HCT116 (cell line): ENCODE results near the gene C16orf90. TPM values are rescaled to one million over a fixed set of nuclear protein-coding genes. Genes with fewer than 3 reads are reported as not detected.

Source experiments
- ATAC-seq: fragments of 200-7000 bp; cut with Tn5 transposase; 2 replicates; pipeline ENCODE4 v1.9.1; 2020; ENCODE audit warnings: mild to moderate bottlenecking, moderate library complexity
- BruUV-seq: library from RNA; stranded (reverse); fragments of 400-500 nt; replicated peaks from 2 replicates; lab custom pipeline; 2021; lab: Mats Ljungman, UMichigan
- CTCF ChIA-PET: fragments of 300-600 bp; sonication (Branson Sonifier 250); formaldehyde crosslinking; loops from one replicate; lab custom pipeline; 2021; ENCODE audit warnings: antibody characterized with exemption; lab: Charles Lee
- POLR2A ChIA-PET: fragments of 300-600, 350-600 bp; sonication (Branson Sonifier 250); formaldehyde crosslinking; loops from one replicate; lab custom pipeline; 2021; ENCODE audit warnings: antibody characterized with exemption; lab: Charles Lee
- RAD21 ChIA-PET, 2 experiments: fragments of 300-600 bp; sonication (Branson Sonifier 250); formaldehyde crosslinking; loops; one replicate each; lab custom pipeline; 2023; ENCODE audit warnings: low total read pairs in 2 of 2; ENCODE audit not compliant: uncharacterized antibody in 2 of 2, unreplicated experiment in 2 of 2, low non-redundant PET in 1 of 2; lab: Charles Lee
- DNase-seq: peaks from one replicate; pipeline ENCODE4 v3.0.0-alpha.2; 2010; ENCODE audit warnings: low read depth, low spot score
- H2AFZ ChIP-seq: fragments of 200-600 bp; shearing (Covaris generic), sonication (generic); 2 replicates; pipeline ENCODE4 v1.6.1; 2017; ENCODE audit warnings: low read depth, mixed run types, mixed read lengths, antibody characterized with exemption, low read length; ENCODE audit not compliant: poor library complexity, severe bottlenecking
- H3K27ac ChIP-seq: 2 replicates; pipeline ENCODE4 v1.5.1; 2012; ENCODE audit warnings: low read depth, low read length
- H3K27me3 ChIP-seq: fragments of 200-600 bp; sonication (generic); 2 replicates; pipeline ENCODE4 v1.6.1; 2016; ENCODE audit warnings: mixed run types, low read length, mixed read lengths; ENCODE audit not compliant: insufficient read depth
- H3K36me3 ChIP-seq, 2 experiments: fragments of 200-500 bp in 1 of 2; fragments of 200-600 bp in 1 of 2; sonication (Bioruptor generic) in 1 of 2; sonication (generic) in 1 of 2; 2 replicates each; pipeline versions ENCODE4 v1.5.1 to v1.6.1; 2014 to 2016; ENCODE audit warnings: low read length in 2 of 2, inconsistent platforms in 1 of 2, mixed read lengths in 1 of 2, mixed run types in 1 of 2; ENCODE audit not compliant: insufficient read depth in 2 of 2, control insufficient read depth in 1 of 2
- H3K4me1 ChIP-seq, 2 experiments: fragments of 200-600 bp in 1 of 2; sonication (generic) in 1 of 2; 2 replicates each; pipeline versions ENCODE4 v1.5.1 to v1.6.1; 2012 to 2017; ENCODE audit warnings: low read length in 2 of 2, inconsistent platforms in 1 of 2, mild to moderate bottlenecking in 1 of 2, mixed read lengths in 1 of 2, mixed run types in 1 of 2, moderate library complexity in 1 of 2; ENCODE audit not compliant: insufficient read depth in 2 of 2, control insufficient read depth in 1 of 2
- H3K4me2 ChIP-seq: fragments of 200-600 bp; sonication (generic); 2 replicates; pipeline ENCODE4 v1.6.1; 2017; ENCODE audit warnings: mixed run types, low read length, mixed read lengths
- H3K4me3 ChIP-seq, 2 experiments: fragments of 200-600 bp in 1 of 2; sonication (generic) in 1 of 2; replicated peaks in 1 of 2; 2 replicates each; pipeline ENCODE4 v1.5.1; 2011 to 2016; ENCODE audit warnings: low read length in 2 of 2, control low read depth in 1 of 2, low read depth in 1 of 2, mild to moderate bottlenecking in 1 of 2, mixed read lengths in 1 of 2, mixed run types in 1 of 2
- H3K79me2 ChIP-seq: fragments of 200-600 bp; sonication (generic); 2 replicates; pipeline ENCODE4 v1.6.1; 2017; ENCODE audit warnings: mild to moderate bottlenecking, mixed run types, low read length, moderate library complexity, mixed read lengths; ENCODE audit not compliant: insufficient read depth
- H3K9ac ChIP-seq: fragments of 200-600 bp; sonication (generic); 2 replicates; pipeline ENCODE4 v1.6.1; 2016; ENCODE audit warnings: low read length, mixed read lengths
- H3K9me2 ChIP-seq: fragments of 200-600 bp; sonication (generic), shearing (Covaris generic); 2 replicates; pipeline ENCODE4 v1.6.1; 2017; ENCODE audit warnings: mixed run types, mild to moderate bottlenecking, moderate library complexity; ENCODE audit not compliant: insufficient read depth
- H3K9me3 ChIP-seq, 2 experiments: fragments of 200-500 bp in 1 of 2; fragments of 200-600 bp in 1 of 2; sonication (Bioruptor generic) in 1 of 2; sonication (generic) in 1 of 2; 2 replicates each; pipeline ENCODE4 v1.6.1; 2014 to 2017; ENCODE audit warnings: low read length in 2 of 2, mixed read lengths in 2 of 2, inconsistent platforms in 1 of 2, low read depth in 1 of 2, mild to moderate bottlenecking in 1 of 2, mixed run types in 1 of 2, moderate library complexity in 1 of 2; ENCODE audit not compliant: control insufficient read depth in 1 of 2, insufficient read depth in 1 of 2
- H4K20me1 ChIP-seq: fragments of 200-600 bp; sonication (generic), shearing (Covaris generic); 2 replicates; pipeline ENCODE4 v1.6.1; 2017; ENCODE audit warnings: mixed run types, mild to moderate bottlenecking, moderate library complexity; ENCODE audit not compliant: insufficient read depth
- CBX3 ChIP-seq: IDR thresholded peaks from 2 replicates; pipeline ENCODE4 v1.6.1; 2012; ENCODE audit warnings: low read depth
- CTCF ChIP-seq, 3 experiments: fragments of 200-600 bp in 1 of 3; sonication (generic) in 1 of 3; IDR thresholded peaks in 2 of 3; conservative IDR thresholded peaks in 1 of 3; 2 replicates each; pipeline ENCODE4 v1.5.1; 2012 to 2017; ENCODE audit warnings: low read depth in 2 of 3, low read length in 2 of 3, antibody characterized with exemption in 1 of 3, borderline replicate concordance in 1 of 3, control low read depth in 1 of 3, mild to moderate bottlenecking in 1 of 3, mixed read lengths in 1 of 3, mixed run types in 1 of 3, moderate library complexity in 1 of 3; ENCODE audit not compliant: insufficient read depth in 1 of 3
- EZH2 ChIP-seq: fragments of 200-600 bp; sonication (generic); IDR thresholded peaks from 2 replicates; pipeline ENCODE4 v1.6.1; 2017; ENCODE audit warnings: antibody characterized with exemption, mixed run types
- RAD21 ChIP-seq: IDR thresholded peaks from 2 replicates; pipeline ENCODE4 v1.6.1; 2012; ENCODE audit warnings: low read depth, mild to moderate bottlenecking
- SIN3A ChIP-seq: IDR thresholded peaks from 2 replicates; pipeline ENCODE4 v1.6.1; 2012; ENCODE audit warnings: low read depth
- YY1 ChIP-seq: IDR thresholded peaks from 2 replicates; pipeline ENCODE4 v1.6.1; 2011; ENCODE audit warnings: low read length, low read depth, moderate library complexity, mild to moderate bottlenecking; ENCODE audit not compliant: insufficient replicate concordance; ENCODE audit errors: extremely low read depth
- ZBTB33 ChIP-seq: IDR thresholded peaks from 2 replicates; pipeline ENCODE4 v1.6.1; 2011; ENCODE audit warnings: mild to moderate bottlenecking, low read length, moderate library complexity; ENCODE audit not compliant: insufficient replicate concordance; ENCODE audit errors: extremely low read depth
- ZFX ChIP-seq: fragments of 450-650 bp; IDR thresholded peaks from 2 replicates; pipeline ENCODE4 v1.6.1; 2017
- intact Hi-C: fragments of 100-400 bp; cut with micrococcal nuclease; formaldehyde crosslinking; loops from 2 replicates; pipeline ENCODE4 v1.10.0; 2022
- total RNA-seq: library from RNA; stranded (reverse); gene quantifications from one replicate; pipeline ENCODE4 v1.2.1, GENCODE V29; 2021; ENCODE audit not compliant: unreplicated experiment

C16orf90 gene
- total RNA-seq, 1 experiment from 2014 or later: not detected

DNA sequence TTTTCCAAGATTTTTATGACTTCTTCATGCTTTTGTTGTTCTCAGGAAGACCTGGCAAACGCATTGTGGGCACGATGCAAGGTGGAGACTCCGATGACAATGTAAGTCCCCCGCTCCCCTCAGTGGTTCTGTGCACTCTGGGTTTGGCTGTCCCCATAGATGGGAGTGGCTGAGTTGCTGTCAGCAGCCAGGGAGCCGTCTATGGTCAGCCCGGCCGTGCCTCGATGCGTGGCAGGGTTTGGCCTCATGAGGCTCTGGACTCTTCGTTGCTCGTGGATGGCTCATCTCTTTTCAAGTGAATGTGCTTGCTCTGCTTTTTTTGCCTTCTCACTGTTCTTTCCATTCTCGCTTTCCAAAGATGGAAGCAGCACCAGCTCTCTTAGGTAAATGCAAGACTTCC is 37.5 kb upstream of the C16orf90 start:
- CTCF ChIA-PET: no interaction called here
- RAD21 ChIA-PET: no interaction called here
- Histone ChIP-seq H3K4me2 (no peak overlapping the region), H4K20me1 (no peaks in the 10 kb centered on the region), H3K36me3 (peaks cover 13 to 30% of the 10 kb centered on the region in 2 experiments; a peak in 3 of 4 replicates)
- no TSS peak for BruUV-seq
- POLR2A ChIA-PET: no interaction called here
- TF ChIP-seq ZBTB33 (no peak), RAD21 (no peak), YY1 (no peak), SIN3A (no peak), EZH2 (no peak), ZFX (no peak), CBX3 (no peak), CTCF (IDR thresholded peaks at IDR 0.05 in 2 of 3, conservative IDR thresholded peaks at IDR 0.05 in 1 of 3; ENCODE audit: borderline replicate concordance in 1 of 3, insufficient read depth in 1 of 3, low read depth in 2 of 3, low read length in 2 of 3) (no peak)
- TF ChIP-seq, all 23 proteins: peak for 0
- Histone ChIP-seq H3K79me2 (no peaks in the 10 kb centered on the region), H3K27ac (no peak overlapping the region), H3K4me1 (no peaks in the 10 kb centered on the region), H3K9me3 (no peaks in the 10 kb centered on the region), H3K9ac (no peak overlapping the region), H3K4me3 (no peak overlapping the region), H3K27me3 (no peaks in the 10 kb centered on the region), H2AFZ (no peak overlapping the region), H3K9me2 (no peaks in the 10 kb centered on the region)
- DNase-seq: no peak
- intact Hi-C loops: no loop called here
- ATAC-seq: no peak
